NCI-H128 (cell line): Measurements from ENCODE around the gene PIK3C2G.

ENCODE experiments used
- DNase-seq: peaks from one replicate; lab custom pipeline; 2025; ENCODE audit not compliant: unreplicated experiment; lab: John Stamatoyannopoulos, UW

Gene PIK3C2G

GRCh38 chr12:18277196-18277595 lies 15.9 kb downstream of the PIK3C2G start:
- DNase-seq, result no peak

DNA sequence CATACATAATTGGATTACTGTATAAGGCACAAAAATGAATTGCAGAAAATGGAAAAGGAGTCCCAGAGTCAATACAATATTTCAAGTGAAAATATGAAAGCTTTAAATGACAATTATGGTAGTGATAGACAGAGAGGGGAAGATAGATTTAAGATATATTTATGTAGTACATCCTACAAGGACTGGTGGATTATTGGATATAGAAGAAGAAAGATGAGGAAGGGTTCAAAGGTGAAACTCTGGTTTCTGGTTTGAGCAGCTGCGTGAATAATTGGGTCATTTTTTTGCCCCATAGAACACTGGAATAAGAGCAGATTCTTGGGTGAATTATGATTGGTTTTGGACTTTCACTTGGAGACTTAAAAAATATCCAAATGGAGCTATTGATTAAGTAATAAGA lies 19.4 kb downstream of the PIK3C2G start:
- DNase-seq, result no peak

GRCh38 chr12:18281941-18282340 lies 20.6 kb downstream of the PIK3C2G start:
- DNase-seq, result no peak

DNA sequence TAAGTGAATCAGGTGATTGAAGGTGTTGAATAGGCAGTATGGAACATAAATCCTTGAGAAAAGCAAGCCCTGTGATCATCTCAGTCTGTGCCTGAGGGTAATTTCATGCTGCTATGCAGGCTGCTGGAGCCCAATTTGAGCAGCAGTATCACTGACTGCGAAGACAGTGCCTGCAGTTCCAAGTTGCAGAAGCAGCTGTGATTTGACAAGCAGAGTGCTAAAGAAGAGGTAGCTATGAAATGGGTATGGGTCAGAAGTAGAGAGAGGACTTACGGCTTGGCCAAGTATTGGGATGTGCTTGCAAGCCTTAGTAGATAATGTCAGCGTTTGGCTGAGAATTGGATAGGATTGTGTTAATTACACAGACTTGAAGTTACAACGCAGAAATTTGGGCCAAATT lies 22.5 kb downstream of the PIK3C2G start:
- no peak for DNase-seq

GRCh38 chr12:18284386-18284785 lies 23.1 kb downstream of the PIK3C2G start:
- DNase-seq, result no peak

- DNase-seq, result no peak
Observed at GRCh38 chr12:18285161-18285560, 23.8 kb downstream of the PIK3C2G start.

GRCh38 chr12:18290386-18290785 lies 29.1 kb downstream of the PIK3C2G start:
- no peak for DNase-seq

DNA sequence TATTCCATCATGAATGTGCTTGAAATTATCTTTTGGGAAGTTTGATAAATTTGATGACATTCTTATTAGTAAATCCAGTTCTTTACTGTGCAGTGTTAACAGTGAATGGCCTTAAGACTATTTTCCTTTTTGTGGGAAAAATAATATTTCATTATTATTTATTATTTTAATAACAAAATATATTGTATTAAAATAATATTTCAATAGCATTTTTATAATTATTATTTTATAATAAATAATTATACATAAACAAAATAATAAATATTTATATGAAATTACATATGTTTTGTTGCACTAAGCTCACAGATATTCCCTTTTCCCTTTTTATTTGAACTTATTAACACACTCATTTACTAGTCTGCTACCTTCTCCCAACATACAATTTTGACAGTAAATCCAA lies 33.6 kb downstream of the PIK3C2G start:
- no peak for DNase-seq

DNA sequence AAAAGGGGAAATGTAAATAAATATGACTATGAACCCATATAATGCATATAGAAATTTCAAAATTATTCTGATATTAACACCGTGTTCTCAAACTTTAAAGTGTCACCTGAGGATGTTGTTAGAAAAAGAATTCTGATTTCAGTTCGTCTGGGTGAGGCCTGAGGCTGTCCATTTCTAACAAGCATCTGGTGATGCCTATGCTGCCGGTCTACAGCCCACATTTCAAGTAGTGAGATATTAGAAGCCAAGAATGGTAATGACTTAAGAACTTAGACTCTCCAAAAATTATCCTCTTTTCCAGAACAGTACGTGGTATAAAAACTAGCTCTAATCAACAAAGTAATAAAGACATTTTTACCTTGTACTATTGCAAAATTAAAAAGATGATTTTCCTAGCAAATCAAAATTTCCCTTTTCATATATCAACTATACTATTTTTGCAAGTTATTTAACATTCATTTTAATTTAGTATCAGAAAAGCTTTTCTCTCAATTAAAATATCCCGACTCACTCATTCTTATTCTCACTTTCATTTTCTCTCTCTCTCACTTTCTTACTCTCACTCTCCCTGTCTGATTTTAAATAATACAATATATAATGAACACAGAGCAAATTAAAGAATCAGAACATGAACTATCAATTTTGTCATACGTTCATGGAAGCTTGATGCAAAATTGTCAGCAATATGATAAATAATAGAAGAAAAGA lies 35.0 kb downstream of the PIK3C2G start:
- DNase-seq, result no peak

DNA sequence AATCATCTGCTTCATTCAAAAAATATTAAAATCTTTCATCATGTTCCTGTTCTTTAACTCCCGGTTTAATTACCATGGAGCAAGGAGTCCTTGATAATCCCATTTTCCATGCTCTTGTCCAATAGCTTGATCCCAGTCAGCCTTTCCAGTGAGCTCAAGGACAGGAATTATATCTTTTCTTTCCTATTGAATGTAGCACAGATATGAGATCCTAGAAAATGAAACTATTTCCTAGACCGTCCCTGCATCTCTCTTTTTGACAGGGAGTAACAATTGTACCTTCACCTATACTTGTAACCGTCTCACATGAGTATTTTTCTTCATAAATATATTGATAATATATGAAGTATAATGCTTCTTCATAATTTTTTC lies 35.6 kb downstream of the PIK3C2G start:
- DNase-seq, result no peak

GRCh38 chr12:18297902-18298301 lies 36.6 kb downstream of the PIK3C2G start:
- DNase-seq, result no peak

GRCh38 chr12:18302809-18303430 lies 41.6 kb downstream of the PIK3C2G start:
- no peak for DNase-seq

DNA sequence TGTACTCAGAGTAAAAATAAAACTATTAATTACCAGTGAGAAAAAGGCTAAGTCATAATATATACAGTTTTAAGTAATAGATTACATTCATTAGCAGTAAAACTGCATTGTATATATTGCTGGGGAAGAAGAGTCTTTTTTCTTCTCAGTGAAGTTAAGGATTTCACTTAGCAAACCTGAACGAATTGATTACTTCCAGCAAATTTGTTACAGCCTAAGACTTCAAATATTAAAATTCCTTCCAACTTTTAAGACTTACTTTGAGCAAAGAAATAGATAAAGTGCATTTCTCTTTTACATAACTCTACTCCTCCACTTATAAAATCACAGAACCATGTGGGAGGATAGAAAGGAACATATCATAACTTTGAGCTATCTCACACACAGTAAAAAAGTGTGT lies 43.3 kb downstream of the PIK3C2G start:
- no peak for DNase-seq

GRCh38 chr12:18306311-18306710 lies 45.0 kb downstream of the PIK3C2G start:
- DNase-seq, result no peak

DNA sequence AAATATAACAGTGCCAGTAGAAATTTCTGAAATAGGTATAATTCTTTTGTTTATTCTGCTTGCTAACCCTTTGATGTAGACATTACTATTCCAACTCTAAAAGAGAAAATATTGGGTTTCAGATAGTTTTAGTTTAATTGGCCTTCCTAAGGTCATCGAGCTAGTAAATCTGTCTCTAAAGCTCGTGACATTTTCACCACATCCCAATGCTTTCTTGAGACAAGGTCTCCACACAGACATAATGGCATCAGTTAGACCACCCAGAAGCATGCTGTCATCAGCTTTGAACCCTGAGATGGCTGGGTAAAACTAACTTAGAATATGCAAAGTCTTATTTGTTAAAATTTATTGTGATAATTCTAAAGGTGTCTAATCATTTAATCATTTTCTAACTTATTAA lies 52.0 kb downstream of the PIK3C2G start:
- no peak for DNase-seq

DNA sequence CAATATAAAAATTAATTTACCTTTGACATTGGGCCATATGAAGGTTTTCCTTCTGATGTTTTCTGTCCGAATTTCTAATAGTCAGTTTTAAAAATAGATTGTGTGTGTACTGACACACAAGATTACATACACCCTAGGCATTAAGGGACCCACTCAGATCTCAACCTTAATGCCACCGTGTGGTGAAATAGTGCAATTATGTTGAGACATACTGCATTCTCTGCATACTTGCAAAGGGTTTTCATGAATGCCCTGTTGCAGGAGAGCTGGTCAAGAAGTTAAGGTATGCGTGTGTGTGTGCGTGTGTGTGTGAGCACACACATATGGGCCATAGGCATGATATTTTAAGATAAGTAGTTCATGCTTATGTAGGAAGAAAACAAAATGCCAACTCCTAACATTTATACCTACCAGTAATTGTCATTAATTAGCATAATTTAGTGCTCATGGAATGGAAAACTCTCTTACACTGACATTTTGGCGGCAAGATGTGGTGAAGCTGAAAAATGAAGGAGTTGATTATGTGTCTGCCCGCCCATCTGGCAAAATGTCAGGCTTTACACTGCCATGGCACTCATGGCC lies 58.8 kb downstream of the PIK3C2G start:
- DNase-seq, result no peak

DNA sequence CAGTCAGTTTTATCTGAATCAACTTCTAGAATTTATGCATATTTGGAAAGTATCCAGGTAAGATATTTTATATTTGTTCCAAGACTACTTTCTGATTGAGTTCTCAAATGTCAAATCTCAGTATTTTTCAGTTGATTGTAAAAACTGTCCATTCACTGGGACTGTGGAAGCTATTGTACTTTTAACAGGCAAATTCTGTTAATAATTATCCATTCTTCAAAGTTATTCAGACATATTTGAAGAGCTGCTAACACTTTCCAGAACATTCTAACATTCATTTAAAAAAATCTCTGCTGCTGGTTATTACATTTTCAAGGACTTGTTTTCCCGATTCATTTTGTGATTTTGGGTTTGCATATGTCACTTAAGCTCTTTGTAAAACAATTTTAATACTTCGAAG lies 59.7 kb downstream of the PIK3C2G start:
- DNase-seq, result no peak

GRCh38 chr12:18323159-18323558 lies 61.8 kb downstream of the PIK3C2G start:
- DNase-seq, result no peak

DNA sequence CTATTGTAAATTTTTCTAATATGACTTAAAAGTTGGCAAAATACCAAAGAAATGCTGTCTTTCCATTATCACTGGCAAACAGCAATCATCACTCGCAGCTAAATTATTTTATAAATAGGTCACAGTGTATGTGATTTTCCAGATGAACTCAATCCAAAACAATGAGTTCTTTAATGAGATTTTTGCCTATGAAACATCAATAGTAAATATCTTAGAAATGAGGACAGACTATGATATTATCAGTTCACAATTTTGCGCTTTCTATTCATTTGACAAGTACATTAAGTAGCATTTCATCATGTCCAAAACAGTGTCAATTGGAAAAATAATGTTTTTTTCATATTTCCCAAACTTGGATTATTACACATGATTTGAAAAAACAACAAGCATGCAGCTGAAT lies 65.7 kb downstream of the PIK3C2G start:
- DNase-seq, result no peak

DNA sequence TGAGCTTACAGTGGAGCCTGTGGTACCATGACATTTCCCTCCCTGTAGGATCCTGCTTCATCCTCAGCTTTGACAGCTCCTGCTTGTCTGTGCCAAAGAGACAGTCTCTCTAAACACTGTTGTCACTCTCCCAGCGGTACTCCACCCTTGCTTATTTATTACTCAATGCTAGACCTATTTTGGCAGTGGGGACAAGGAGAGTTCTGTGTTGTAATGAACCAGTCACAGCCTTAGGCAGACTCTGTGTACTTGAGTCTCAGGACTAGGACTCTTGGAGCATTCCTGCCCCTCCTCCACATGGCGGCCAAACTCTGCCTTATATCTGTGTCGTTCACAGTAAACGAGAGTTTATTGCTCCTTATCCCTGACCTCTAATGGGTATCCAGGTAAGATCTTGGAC lies 70.9 kb downstream of the PIK3C2G start:
- no peak for DNase-seq

DNA sequence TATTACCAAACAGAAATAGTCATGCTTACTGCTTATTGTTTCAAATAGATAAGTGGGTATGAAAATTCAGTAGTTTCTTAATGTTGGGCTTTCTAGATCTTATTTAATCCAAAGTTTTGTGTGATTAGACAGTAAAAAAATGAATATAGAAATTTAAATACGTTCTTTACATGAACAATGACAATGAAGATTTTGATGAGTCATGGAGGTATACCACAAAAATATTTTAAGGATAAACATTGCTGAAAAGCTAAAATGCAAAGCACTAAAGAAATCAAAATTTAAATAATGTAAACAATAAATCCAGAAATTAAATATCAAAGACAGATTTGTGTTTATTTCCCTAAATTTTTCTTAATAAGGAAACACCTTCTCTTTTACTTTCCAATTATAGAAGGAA lies 78.3 kb downstream of the PIK3C2G start:
- no peak for DNase-seq

DNA sequence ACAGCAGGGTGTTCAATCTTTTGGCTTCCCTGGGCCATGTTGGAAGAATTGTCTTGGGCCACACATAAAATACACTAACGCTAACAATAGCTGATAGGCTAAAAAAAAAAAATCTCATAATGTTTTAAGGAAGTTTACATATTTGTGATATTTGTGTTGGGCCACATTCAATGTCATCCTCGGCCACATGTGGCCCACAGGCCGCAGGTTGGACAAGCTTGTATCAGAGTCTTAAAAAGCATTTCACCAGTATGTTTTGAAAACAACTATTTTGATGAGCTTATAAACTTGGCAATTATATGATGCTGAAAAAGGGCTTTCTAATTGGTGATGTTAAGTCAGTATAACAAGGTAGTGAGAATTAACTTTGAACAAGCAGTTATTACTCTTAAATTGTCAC lies 78.9 kb downstream of the PIK3C2G start:
- no peak for DNase-seq

DNA sequence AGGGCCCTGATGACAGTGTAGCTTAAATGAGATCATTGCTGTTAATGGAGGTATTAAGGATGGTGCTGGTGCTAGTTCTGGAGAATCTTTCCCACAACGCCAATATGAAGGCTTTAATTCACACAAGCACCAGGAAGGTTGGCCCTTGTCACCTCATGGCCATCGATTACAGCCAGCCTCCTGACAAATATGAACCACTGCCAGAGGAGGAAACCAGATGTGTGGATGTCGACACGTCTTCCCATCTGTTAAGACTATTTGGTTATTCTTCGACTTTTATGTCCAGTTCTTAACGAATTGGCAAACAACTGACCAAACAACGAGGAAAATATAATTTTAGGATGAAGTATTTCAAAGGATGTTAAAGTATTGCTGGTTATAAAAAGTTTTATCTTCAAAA lies 79.5 kb downstream of the PIK3C2G start:
- DNase-seq, result no peak
